CD14-positive monocyte (primary cell): Measurements from ENCODE around the gene PRR9. TPM values are rescaled to one million over a fixed set of nuclear protein-coding genes. Genes with fewer than 3 reads are reported as not detected.

Source experiments
- DNase-seq, 3 donors: peaks; one replicate each; pipeline ENCODE4 v3.0.0-alpha.2; 2011 to 2022
- H2AFZ ChIP-seq: 2 replicates; pipeline ENCODE4 v1.6.0; 2012; ENCODE audit warnings: mild to moderate bottlenecking, low read depth, low read length, inconsistent platforms; ENCODE audit not compliant: insufficient read depth, poor library complexity, severe bottlenecking
- H3K27ac ChIP-seq, 2 donors: 1 replicate in 1 of 2; 2 replicates in 1 of 2; pipeline ENCODE4 v1.5.1; 2012 to 2013; ENCODE audit warnings: low read length in 2 of 2, control low read depth in 1 of 2, inconsistent platforms in 1 of 2, low read depth in 1 of 2, mild to moderate bottlenecking in 1 of 2
- H3K27me3 ChIP-seq, 2 donors: one replicate each; pipeline versions ENCODE4 v1.6.0 to v1.6.1; 2011 to 2013; ENCODE audit warnings: low read length in 2 of 2; ENCODE audit not compliant: control insufficient read depth in 2 of 2, insufficient read depth in 2 of 2
- H3K36me3 ChIP-seq, 2 donors: replicated peaks in 1 of 2; 1 replicate in 1 of 2; 2 replicates in 1 of 2; pipeline versions ENCODE4 v1.5.1 to v1.6.1; 2012 to 2013; ENCODE audit warnings: low read length in 2 of 2, control low read depth in 1 of 2, inconsistent platforms in 1 of 2, mild to moderate bottlenecking in 1 of 2; ENCODE audit not compliant: insufficient read depth in 2 of 2, control insufficient read depth in 1 of 2
- H3K4me1 ChIP-seq, 2 donors: 1 replicate in 1 of 2; 2 replicates in 1 of 2; pipeline versions ENCODE4 v1.5.1 to v1.6.1; 2012 to 2013; ENCODE audit warnings: low read length in 2 of 2, control low read depth in 1 of 2, inconsistent platforms in 1 of 2, mild to moderate bottlenecking in 1 of 2, moderate library complexity in 1 of 2; ENCODE audit not compliant: insufficient read depth in 2 of 2, control insufficient read depth in 1 of 2
- H3K4me2 ChIP-seq: replicated peaks from 2 replicates; pipeline ENCODE3; 2012; ENCODE audit warnings: low read length, moderate library complexity, mild to moderate bottlenecking; ENCODE audit not compliant: poor library complexity, severe bottlenecking; ENCODE audit errors: extremely low read depth
- H3K4me3 ChIP-seq, 3 experiments: fragments of 200-600 bp in 1 of 3; sonication (generic) in 1 of 3; replicated peaks in 1 of 3; 1 replicate in 2 of 3; 2 replicates in 1 of 3; pipeline ENCODE4 v1.5.1; 2011 to 2013; ENCODE audit warnings: low read length in 3 of 3, mild to moderate bottlenecking in 3 of 3, control low read depth in 2 of 3, low read depth in 2 of 3, inconsistent platforms in 1 of 3, moderate library complexity in 1 of 3
- H3K79me2 ChIP-seq: 2 replicates; pipeline ENCODE4 v1.6.0; 2012; ENCODE audit warnings: mild to moderate bottlenecking, control low read depth, inconsistent platforms, low read length, moderate library complexity; ENCODE audit not compliant: insufficient read depth
- H3K9ac ChIP-seq: 2 replicates; pipeline ENCODE4 v1.6.0; 2017; ENCODE audit warnings: low read length, mild to moderate bottlenecking; ENCODE audit not compliant: insufficient read depth, poor library complexity, severe bottlenecking
- H3K9me3 ChIP-seq, 2 donors: replicated peaks in 1 of 2; 1 replicate in 1 of 2; 2 replicates in 1 of 2; pipeline versions ENCODE4 v1.5.1 to v1.6.1; 2012 to 2013; ENCODE audit warnings: low read length in 2 of 2, control low read depth in 1 of 2; ENCODE audit not compliant: control insufficient read depth in 1 of 2, insufficient read depth in 1 of 2
- H4K20me1 ChIP-seq: 2 replicates; pipeline ENCODE4 v1.6.0; 2012; ENCODE audit warnings: mild to moderate bottlenecking, low read length, control low read depth, moderate library complexity; ENCODE audit not compliant: insufficient read depth
- H3K27ac Mint-ChIP-seq, 7 donors: one replicate each; pipeline ENCODE4 v1.8.0; 2020; ENCODE audit warnings: mild to moderate bottlenecking in 7 of 7, mixed read lengths in 7 of 7, moderate library complexity in 6 of 7, inconsistent platforms in 2 of 7
- H3K27me3 Mint-ChIP-seq, 3 donors: one replicate each; pipeline ENCODE4 v1.8.0; 2021 to 2022; ENCODE audit warnings: low read depth in 3 of 3, mild to moderate bottlenecking in 3 of 3, mixed read lengths in 3 of 3, moderate library complexity in 3 of 3, inconsistent platforms in 1 of 3
- H3K36me3 Mint-ChIP-seq, 2 donors: one replicate each; pipeline ENCODE4 v1.8.0; 2020; ENCODE audit warnings: mixed read lengths in 2 of 2, inconsistent platforms in 1 of 2, mild to moderate bottlenecking in 1 of 2
- H3K4me1 Mint-ChIP-seq: one replicate; pipeline ENCODE4 v1.8.0; 2020; ENCODE audit warnings: mild to moderate bottlenecking, mixed read lengths
- H3K4me3 Mint-ChIP-seq, 2 donors: one replicate each; pipeline ENCODE4 v1.8.0; 2020; ENCODE audit warnings: mild to moderate bottlenecking in 2 of 2, mixed read lengths in 2 of 2, moderate library complexity in 1 of 2
- H3K9me3 Mint-ChIP-seq, 7 donors: one replicate each; pipeline ENCODE4 v1.8.0; 2020 to 2022; ENCODE audit warnings: mixed read lengths in 7 of 7, mild to moderate bottlenecking in 6 of 7, moderate library complexity in 6 of 7, inconsistent platforms in 2 of 7
- intact Hi-C, 2 donors: fragments of 100-400 bp; cut with micrococcal nuclease; formaldehyde crosslinking; loops; one replicate each; pipeline versions ENCODE4 v1.15.0 to v1.15.1; 2023
- polyA plus RNA-seq, 3 donors: library from polyadenylated mRNA; depleted of rRNA in 1 of 3; unstranded in 2 of 3; stranded (reverse) in 1 of 3; fragments of 300-500 nt in 2 of 3; fragments of >200 nt in 1 of 3; fragmentation: Illumina TruSeq in 2 of 3; gene quantifications; 1 replicate in 2 of 3; 2 replicates in 1 of 3; pipeline ENCODE4 v1.2.3, GENCODE V29; 2012 to 2021
- TF ChIP-seq, protein P1 (sequence below): fragments of 200-600 bp; IDR thresholded peaks from one replicate; pipeline ENCODE4 v1.8.0; 2022; ENCODE audit warnings: antibody characterized with exemption, mild to moderate bottlenecking

The PRR9 gene
- polyA plus RNA-seq, 3 donors, result not detected

DNA sequence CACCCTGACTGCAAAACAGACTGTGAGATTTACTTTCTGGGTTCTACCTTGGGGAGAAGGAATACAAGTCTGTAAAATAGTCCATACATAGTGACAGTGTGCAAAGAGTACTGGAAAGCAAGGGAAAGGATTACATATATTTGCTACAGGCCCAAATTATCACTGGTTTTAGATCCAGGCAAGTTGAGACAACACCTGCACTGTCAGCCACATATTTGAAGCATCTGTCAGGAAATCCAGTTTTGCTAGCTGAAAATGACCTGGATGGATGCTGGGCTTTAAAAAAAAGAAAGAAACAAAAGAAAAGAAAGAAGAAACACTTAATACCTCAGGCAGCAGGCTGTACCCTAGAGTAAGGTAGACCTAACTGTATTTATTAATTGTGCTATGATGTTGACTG, 42.8 kb upstream of the PRR9 start:
- H3K27ac Mint-ChIP-seq, result no peak overlapping the region
- H3K4me2 ChIP-seq, result no peak overlapping the region

DNA sequence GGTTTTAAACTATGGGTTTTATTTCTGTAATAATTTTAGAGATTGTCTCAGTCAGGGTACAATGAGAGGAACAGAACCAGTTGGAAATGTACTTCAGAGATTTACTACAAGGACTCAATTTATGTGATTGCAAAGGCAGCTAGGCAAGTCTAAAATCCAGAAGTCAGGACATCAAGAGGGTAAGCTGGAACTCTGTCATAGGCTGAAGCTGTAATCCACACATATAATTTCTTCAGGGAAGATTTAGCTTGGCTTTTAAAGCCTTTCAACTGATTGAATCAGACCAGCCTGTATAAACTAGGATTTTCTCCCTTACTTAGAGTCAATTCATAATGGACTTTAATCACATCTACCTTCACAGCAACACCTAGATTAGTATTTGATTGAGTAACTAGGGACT, 38.5 kb upstream of the PRR9 start:
- Mint-ChIP-seq H3K4me1 (no peaks in the 10 kb centered on the region), H3K36me3 (no peaks in the 10 kb centered on the region), H3K4me3 (no peak overlapping the region), H3K27ac (no peak overlapping the region), H3K9me3 (peaks cover 0 to 5% (median 2%) of the 10 kb centered on the region in 7 donors), H3K27me3 (peaks cover 9 to 18% (median 10%) of the 10 kb centered on the region in 3 donors)
- Histone ChIP-seq H4K20me1 (no peaks in the 10 kb centered on the region), H3K36me3 (no peaks in the 10 kb centered on the region), H3K9me3 (no peaks in the 10 kb centered on the region), H3K9ac (no peak overlapping the region), H3K4me2 (no peak overlapping the region), H3K4me3 (no peak overlapping the region), H2AFZ (no peak overlapping the region), H3K4me1 (no peaks in the 10 kb centered on the region), H3K79me2 (no peaks in the 10 kb centered on the region), H3K27me3 (peaks cover 2 to 4% of the 10 kb centered on the region in 2 donors), H3K27ac (no peak overlapping the region)
- no peak for DNase-seq
- TF ChIP-seq, protein P1, sequence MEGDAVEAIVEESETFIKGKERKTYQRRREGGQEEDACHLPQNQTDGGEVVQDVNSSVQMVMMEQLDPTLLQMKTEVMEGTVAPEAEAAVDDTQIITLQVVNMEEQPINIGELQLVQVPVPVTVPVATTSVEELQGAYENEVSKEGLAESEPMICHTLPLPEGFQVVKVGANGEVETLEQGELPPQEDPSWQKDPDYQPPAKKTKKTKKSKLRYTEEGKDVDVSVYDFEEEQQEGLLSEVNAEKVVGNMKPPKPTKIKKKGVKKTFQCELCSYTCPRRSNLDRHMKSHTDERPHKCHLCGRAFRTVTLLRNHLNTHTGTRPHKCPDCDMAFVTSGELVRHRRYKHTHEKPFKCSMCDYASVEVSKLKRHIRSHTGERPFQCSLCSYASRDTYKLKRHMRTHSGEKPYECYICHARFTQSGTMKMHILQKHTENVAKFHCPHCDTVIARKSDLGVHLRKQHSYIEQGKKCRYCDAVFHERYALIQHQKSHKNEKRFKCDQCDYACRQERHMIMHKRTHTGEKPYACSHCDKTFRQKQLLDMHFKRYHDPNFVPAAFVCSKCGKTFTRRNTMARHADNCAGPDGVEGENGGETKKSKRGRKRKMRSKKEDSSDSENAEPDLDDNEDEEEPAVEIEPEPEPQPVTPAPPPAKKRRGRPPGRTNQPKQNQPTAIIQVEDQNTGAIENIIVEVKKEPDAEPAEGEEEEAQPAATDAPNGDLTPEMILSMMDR, result no peak
- intact Hi-C loops, result no loop called here

More for the DNA sequence above, 42.8 kb upstream of the PRR9 start:
- H3K27me3 ChIP-seq, result peaks cover 2 to 4% of the 10 kb centered on the region in 2 donors
- Mint-ChIP-seq H3K27me3 (peaks cover 7 to 22% (median 16%) of the 10 kb centered on the region in 3 donors), H3K4me3 (no peak overlapping the region), H3K36me3 (no peaks in the 10 kb centered on the region), H3K4me1 (no peaks in the 10 kb centered on the region), H3K9me3 (peaks cover 0 to 2% (median 0%) of the 10 kb centered on the region in 7 donors)
- no peaks in the 10 kb centered on the region for H4K20me1 ChIP-seq
- TF ChIP-seq, protein P1, result no peak
- no peaks in the 10 kb centered on the region for H3K4me1 ChIP-seq
- H3K79me2 ChIP-seq, result no peaks in the 10 kb centered on the region
- H2AFZ ChIP-seq, result no peak overlapping the region
- no peaks in the 10 kb centered on the region for H3K9me3 ChIP-seq
- DNase-seq, result no peak
- H3K36me3 ChIP-seq, result no peaks in the 10 kb centered on the region
- H3K9ac ChIP-seq, result no peak overlapping the region
- intact Hi-C loops, result no loop called here
- H3K27ac ChIP-seq, result no peak overlapping the region
- H3K4me3 ChIP-seq, result no peak overlapping the region
